ENCODE data around the gene NRXN2.
"Not testable (repeated sequence)": the region's sequence is repeated elsewhere in the genome, so short reads cannot be mapped to it uniquely, and the experiment has no call there.

DNA sequence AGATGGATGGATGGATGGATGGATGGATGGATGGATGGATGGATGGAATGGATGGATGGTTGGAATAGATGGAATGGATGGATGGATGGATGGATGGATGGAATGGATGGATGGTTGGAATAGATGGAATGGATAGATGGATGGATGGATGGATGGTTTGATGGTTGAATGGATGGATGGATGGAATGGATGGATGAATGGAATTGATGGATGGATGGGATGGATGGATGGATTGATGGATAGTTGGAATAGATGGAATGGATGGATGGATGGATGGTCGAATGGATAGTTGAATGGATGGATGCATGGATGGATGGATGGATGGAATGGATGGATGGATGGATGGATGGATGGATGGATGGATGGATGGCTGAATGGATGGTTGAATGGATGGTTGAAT is 127.1 kb downstream of the NRXN2 start:
- TF ChIP-seq, protein P1, sequence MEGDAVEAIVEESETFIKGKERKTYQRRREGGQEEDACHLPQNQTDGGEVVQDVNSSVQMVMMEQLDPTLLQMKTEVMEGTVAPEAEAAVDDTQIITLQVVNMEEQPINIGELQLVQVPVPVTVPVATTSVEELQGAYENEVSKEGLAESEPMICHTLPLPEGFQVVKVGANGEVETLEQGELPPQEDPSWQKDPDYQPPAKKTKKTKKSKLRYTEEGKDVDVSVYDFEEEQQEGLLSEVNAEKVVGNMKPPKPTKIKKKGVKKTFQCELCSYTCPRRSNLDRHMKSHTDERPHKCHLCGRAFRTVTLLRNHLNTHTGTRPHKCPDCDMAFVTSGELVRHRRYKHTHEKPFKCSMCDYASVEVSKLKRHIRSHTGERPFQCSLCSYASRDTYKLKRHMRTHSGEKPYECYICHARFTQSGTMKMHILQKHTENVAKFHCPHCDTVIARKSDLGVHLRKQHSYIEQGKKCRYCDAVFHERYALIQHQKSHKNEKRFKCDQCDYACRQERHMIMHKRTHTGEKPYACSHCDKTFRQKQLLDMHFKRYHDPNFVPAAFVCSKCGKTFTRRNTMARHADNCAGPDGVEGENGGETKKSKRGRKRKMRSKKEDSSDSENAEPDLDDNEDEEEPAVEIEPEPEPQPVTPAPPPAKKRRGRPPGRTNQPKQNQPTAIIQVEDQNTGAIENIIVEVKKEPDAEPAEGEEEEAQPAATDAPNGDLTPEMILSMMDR (IDR thresholded peaks at IDR 0.05; ENCODE audit: low read length): not testable (repeated sequence)
- TF ChIP-seq EZH2 (IDR thresholded peaks at IDR 0.05; ENCODE audit: borderline replicate concordance, low read length): not testable (repeated sequence)
